ENCODE measurements around the gene PSMC5.
"Not testable (repeated sequence)": the region's sequence is repeated elsewhere in the genome, so short reads cannot be mapped to it uniquely, and the experiment has no call there.

The PSMC5 gene

GRCh38 chr17:63827002-63827800 lies at the start of gene PSMC5, which contains the start of gene FTSJ3:
Gene PSMC5, plus strand, starts transcription at chr17:63827431. Its CDS starts 60 bp downstream, at chr17:63827491.
Gene FTSJ3, minus strand, starts transcription at chr17:63827663. Its CDS starts 761 bp downstream, at chr17:63826902.
- DNase-seq (ENCODE audit: low read depth, low spot score), result peak; percentile 94

- DNase-seq (ENCODE audit: low read depth, low spot score), result no peak
Observed at GRCh38 chr17:63780507-63780906, 46.7 kb upstream of the PSMC5 start.

GRCh38 chr17:63780928-63781327 lies 46.3 kb upstream of the PSMC5 start:
- DNase-seq (ENCODE audit: low read depth, low spot score), result no peak

- no peak for DNase-seq (ENCODE audit: low read depth, low spot score)
Observed at GRCh38 chr17:63783522-63783921, 43.7 kb upstream of the PSMC5 start.

- no peak for DNase-seq (ENCODE audit: low read depth, low spot score)
Observed at GRCh38 chr17:63785556-63785955, 41.7 kb upstream of the PSMC5 start.

- DNase-seq (ENCODE audit: low read depth, low spot score), result no peak
Observed at GRCh38 chr17:63786117-63786516, 41.1 kb upstream of the PSMC5 start.

- no peak for DNase-seq (ENCODE audit: low read depth, low spot score)
Observed at GRCh38 chr17:63786971-63787711, 40.1 kb upstream of the PSMC5 start.

- no peak for DNase-seq (ENCODE audit: low read depth, low spot score)
Observed at GRCh38 chr17:63790057-63790456, 37.2 kb upstream of the PSMC5 start.

GRCh38 chr17:63792055-63792729 lies 35.0 kb upstream of the PSMC5 start:
- DNase-seq (ENCODE audit: low read depth, low spot score), result no peak

- DNase-seq (ENCODE audit: low read depth, low spot score), result not testable (repeated sequence)
Observed at GRCh38 chr17:63796375-63796774, 30.9 kb upstream of the PSMC5 start.

GRCh38 chr17:63798572-63799106 lies 28.6 kb upstream of the PSMC5 start:
- DNase-seq (ENCODE audit: low read depth, low spot score), result no peak

GRCh38 chr17:63800783-63801182 lies 26.4 kb upstream of the PSMC5 start:
- no peak for DNase-seq (ENCODE audit: low read depth, low spot score)

- DNase-seq (ENCODE audit: low read depth, low spot score), result no peak
Observed at GRCh38 chr17:63804328-63804727, 22.9 kb upstream of the PSMC5 start.

GRCh38 chr17:63805591-63805990 lies 21.6 kb upstream of the PSMC5 start:
- DNase-seq (ENCODE audit: low read depth, low spot score), result no peak

- no peak for DNase-seq (ENCODE audit: low read depth, low spot score)
Observed at GRCh38 chr17:63809970-63810369, 17.3 kb upstream of the PSMC5 start.

GRCh38 chr17:63816123-63816522 lies 11.1 kb upstream of the PSMC5 start:
- DNase-seq (ENCODE audit: low read depth, low spot score), result no peak

GRCh38 chr17:63816669-63817068 lies 10.6 kb upstream of the PSMC5 start:
- DNase-seq (ENCODE audit: low read depth, low spot score), result no peak

- DNase-seq (ENCODE audit: low read depth, low spot score), result no peak
Observed at GRCh38 chr17:63817736-63818385, 9.4 kb upstream of the PSMC5 start.

GRCh38 chr17:63819131-63819530 lies 8.1 kb upstream of the PSMC5 start:
- DNase-seq (ENCODE audit: low read depth, low spot score), result no peak

GRCh38 chr17:63819585-63820537 lies 7.4 kb upstream of the PSMC5 start:
- no peak for DNase-seq (ENCODE audit: low read depth, low spot score)
